Mucosa of rectum (tissue), 2 donors: ENCODE results near the gene AP3S1.
A peak's percentile ranks its signal among the peaks of the same experiment; 100 is the strongest.
"Not testable (repeated sequence)": the region's sequence is repeated elsewhere in the genome, so short reads cannot be mapped to it uniquely, and the experiment has no call there.

ENCODE experiments used
- H3K27ac ChIP-seq, 2 donors: one replicate each; pipeline ENCODE4 v1.7.0; 2013; ENCODE audit warnings: inconsistent platforms in 2 of 2, low read depth in 2 of 2, low read length in 2 of 2
- H3K27me3 ChIP-seq, 2 donors: one replicate each; pipeline ENCODE4 v1.7.0; 2013; ENCODE audit warnings: low read length in 2 of 2; ENCODE audit not compliant: control insufficient read depth in 2 of 2, insufficient read depth in 2 of 2
- H3K36me3 ChIP-seq, 2 donors: one replicate each; pipeline ENCODE4 v1.7.0; 2013; ENCODE audit warnings: low read length in 2 of 2; ENCODE audit not compliant: control insufficient read depth in 2 of 2, insufficient read depth in 2 of 2
- H3K4me1 ChIP-seq, 2 donors: one replicate each; pipeline ENCODE4 v1.7.0; 2013; ENCODE audit warnings: low read length in 2 of 2, mild to moderate bottlenecking in 1 of 2; ENCODE audit not compliant: control insufficient read depth in 2 of 2, insufficient read depth in 2 of 2
- H3K4me3 ChIP-seq, 2 donors: one replicate each; pipeline ENCODE4 v1.7.0; 2013; ENCODE audit warnings: low read length in 2 of 2
- H3K9ac ChIP-seq, 2 donors: one replicate each; pipeline ENCODE4 v1.7.0; 2013; ENCODE audit warnings: low read length in 2 of 2, low read depth in 1 of 2, mild to moderate bottlenecking in 1 of 2
- H3K9me3 ChIP-seq, 2 donors: one replicate each; pipeline ENCODE4 v1.7.0; 2013; ENCODE audit warnings: low read length in 2 of 2; ENCODE audit not compliant: control insufficient read depth in 2 of 2
- donor health status: healthy.
- donor health status: Normal muscosa, but diverticular disease.

AP3S1 gene

DNA sequence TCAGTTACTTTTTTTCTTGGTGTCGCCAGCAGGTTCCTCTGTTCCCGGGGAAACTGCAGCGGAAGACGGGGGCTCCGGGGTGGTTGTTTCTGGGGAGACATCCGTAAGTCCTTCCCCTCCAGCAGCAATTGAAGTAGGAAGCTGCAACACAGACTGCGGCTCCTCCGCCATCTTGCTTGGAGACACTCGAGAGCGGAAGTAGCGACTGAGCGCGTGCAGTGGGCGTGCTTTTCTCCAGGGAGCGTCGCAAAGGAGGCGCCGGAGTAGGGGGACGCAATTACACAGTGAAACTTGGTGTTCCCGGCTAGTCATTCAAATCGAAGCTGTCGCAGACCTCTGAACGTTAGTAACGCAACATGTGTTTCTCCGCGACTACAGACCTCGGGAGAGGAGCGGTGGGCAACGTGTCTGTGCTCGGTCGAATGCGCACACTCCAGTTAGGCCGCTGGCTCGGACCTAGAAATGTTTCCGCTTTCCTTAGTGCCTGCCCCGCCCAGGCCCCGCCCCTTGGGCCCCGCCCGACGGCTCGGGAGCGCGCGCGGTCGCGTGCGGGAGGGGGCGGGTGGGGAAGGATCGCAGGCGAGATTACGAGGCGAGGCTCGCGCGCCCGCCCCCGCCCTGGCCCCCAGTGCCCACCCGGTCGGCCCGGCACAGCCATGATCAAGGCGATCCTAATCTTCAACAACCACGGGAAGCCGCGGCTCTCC lies at the start of gene AP3S1, which contains the start of gene ATG12:
Gene AP3S1, plus strand, starts transcription at position 554 of the 707 bp plus-strand sequence. Its CDS starts 103 bp downstream, at position 657.
Gene ATG12, minus strand, starts transcription at position 184 of the 707 bp plus-strand sequence. Its CDS starts 13 bp downstream, at position 171.
- Histone ChIP-seq H3K36me3 (peaks cover 6 to 7% of the 10 kb centered on the region in 2 donors), H3K27ac (peak within 1 kb of the TSS; percentile 93 to 94), H3K4me3 (peak within 1 kb of the TSS; percentile 93), H3K4me1 (peaks cover 15 to 28% of the 10 kb centered on the region in 2 donors), H3K9me3 (no peaks in the 10 kb centered on the region), H3K27me3 (no peaks in the 10 kb centered on the region), H3K9ac (peak within 1 kb of the TSS; percentile 92)

DNA sequence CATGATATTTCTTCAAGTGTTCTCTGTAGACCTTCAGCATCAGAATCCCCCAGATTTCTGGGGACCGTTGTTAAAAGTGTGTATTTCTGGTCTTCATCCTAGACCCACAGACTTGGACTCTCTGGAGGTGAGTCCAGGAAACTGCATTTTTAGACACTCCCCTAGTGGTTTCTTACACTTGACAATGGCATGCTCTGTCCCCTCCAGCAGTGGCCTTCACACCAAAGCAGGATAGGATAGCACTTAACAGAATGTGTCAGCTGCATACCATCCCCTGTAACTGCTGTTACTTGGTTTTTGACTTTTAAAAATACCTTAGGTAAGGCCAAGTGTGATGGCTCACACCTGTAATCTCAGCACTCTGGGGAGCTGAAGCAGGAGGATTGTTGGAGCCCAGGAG lies 46.0 kb upstream of the AP3S1 start:
- Histone ChIP-seq H3K27ac (no peak overlapping the region), H3K9ac (no peak overlapping the region), H3K36me3 (no peaks in the 10 kb centered on the region), H3K4me3 (no peak overlapping the region), H3K4me1 (no peaks in the 10 kb centered on the region), H3K27me3 (peaks cover 3% of the 10 kb centered on the region in 2 donors), H3K9me3 (no peaks in the 10 kb centered on the region)

DNA sequence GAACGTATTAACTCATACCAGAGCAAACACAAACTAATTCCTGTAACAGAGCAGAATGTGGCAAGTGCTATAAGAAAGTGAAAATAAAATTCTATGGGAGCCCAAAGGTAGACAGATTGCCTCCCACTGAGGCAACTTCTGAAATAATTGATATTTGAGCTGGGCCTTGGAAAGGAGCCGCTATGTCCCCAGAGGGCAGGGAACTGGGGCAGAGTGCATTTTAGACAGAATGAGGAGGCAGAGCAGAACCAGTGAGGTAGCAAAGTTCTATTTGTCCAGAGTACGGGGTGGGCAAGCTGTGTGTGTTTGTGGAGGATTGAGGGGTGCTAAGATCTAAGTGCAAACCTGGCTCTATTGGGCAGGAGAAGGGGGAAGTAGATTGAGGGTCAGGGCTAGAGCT lies 45.1 kb upstream of the AP3S1 start:
- H3K9ac ChIP-seq, result no peak overlapping the region

GRCh38 chr5:115798252-115798651 lies 43.5 kb upstream of the AP3S1 start:
- no peaks in the 10 kb centered on the region for H3K4me1 ChIP-seq
- H3K27ac ChIP-seq, result no peak overlapping the region
- no peak overlapping the region for H3K9ac ChIP-seq
- no peaks in the 10 kb centered on the region for H3K9me3 ChIP-seq
- H3K27me3 ChIP-seq, result peaks cover 0 to 3% of the 10 kb centered on the region in 2 donors
- no peak overlapping the region for H3K4me3 ChIP-seq
- no peaks in the 10 kb centered on the region for H3K36me3 ChIP-seq

More for the DNA sequence above, 45.1 kb upstream of the AP3S1 start:
- Histone ChIP-seq H3K4me1 (no peaks in the 10 kb centered on the region), H3K4me3 (no peak overlapping the region), H3K27me3 (peaks cover 3% of the 10 kb centered on the region in 2 donors), H3K27ac (no peak overlapping the region), H3K36me3 (no peaks in the 10 kb centered on the region), H3K9me3 (no peaks in the 10 kb centered on the region)

- H3K4me3 ChIP-seq, result no peak overlapping the region
- H3K9ac ChIP-seq, result no peak overlapping the region
- no peaks in the 10 kb centered on the region for H3K4me1 ChIP-seq
- no peaks in the 10 kb centered on the region for H3K9me3 ChIP-seq
- peaks cover 0 to 3% of the 10 kb centered on the region in 2 donors for H3K27me3 ChIP-seq
- no peak overlapping the region for H3K27ac ChIP-seq
- H3K36me3 ChIP-seq, result no peaks in the 10 kb centered on the region
These were observed 41.6 kb upstream of the AP3S1 start for GRCh38 chr5:115800108-115800507.

DNA sequence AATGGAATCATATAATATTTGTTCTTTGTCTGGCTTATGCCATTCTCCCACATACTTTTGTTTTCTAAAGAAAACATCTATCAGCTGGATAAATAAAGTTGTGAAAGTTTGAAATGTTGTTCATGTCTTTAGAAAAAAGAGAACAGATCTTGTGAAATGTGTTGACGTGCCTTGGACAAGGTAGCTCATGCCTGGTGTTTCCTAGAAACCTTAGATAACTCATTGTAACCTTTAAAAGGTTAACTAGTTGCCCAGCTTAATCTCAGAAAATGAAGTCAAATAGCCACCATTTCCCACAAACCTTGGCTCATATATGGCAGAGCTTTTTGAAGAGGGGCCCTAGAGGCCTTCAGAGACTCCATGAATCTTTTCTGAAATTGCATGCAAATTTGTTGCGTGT lies 40.6 kb upstream of the AP3S1 start:
- Histone ChIP-seq H3K36me3 (no peaks in the 10 kb centered on the region), H3K27ac (no peak overlapping the region), H3K4me1 (no peaks in the 10 kb centered on the region)

DNA sequence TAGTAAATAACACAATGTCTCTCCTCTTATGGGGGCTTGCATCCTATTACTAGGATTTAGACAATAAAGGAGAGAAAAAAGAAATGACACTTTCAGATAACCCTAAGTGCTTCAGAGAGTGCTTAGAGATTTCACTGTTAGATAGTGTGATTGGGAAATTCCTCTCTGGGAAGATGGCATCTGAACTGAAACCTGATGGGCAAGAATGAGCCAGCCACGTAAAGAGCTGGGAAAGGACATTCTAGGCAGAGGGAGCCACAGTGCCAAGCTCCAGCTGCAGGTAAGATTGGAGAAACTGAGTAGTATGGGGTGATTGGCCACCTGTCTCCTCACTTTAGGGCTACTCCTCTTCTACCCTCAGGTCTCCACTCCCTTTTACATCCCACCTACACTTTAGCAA lies 39.8 kb upstream of the AP3S1 start:
- Histone ChIP-seq H3K4me1 (no peaks in the 10 kb centered on the region), H3K4me3 (no peak overlapping the region), H3K9me3 (no peaks in the 10 kb centered on the region), H3K27ac (no peak overlapping the region), H3K9ac (no peak overlapping the region), H3K27me3 (no peaks in the 10 kb centered on the region), H3K36me3 (no peaks in the 10 kb centered on the region)

More for the DNA sequence above, 40.6 kb upstream of the AP3S1 start:
- Histone ChIP-seq H3K27me3 (peaks cover 0 to 3% of the 10 kb centered on the region in 2 donors), H3K4me3 (no peak overlapping the region), H3K9ac (no peak overlapping the region), H3K9me3 (no peaks in the 10 kb centered on the region)

- Histone ChIP-seq H3K36me3 (no peaks in the 10 kb centered on the region), H3K27ac (no peak overlapping the region), H3K4me3 (no peak overlapping the region), H3K9me3 (no peaks in the 10 kb centered on the region), H3K27me3 (no peaks in the 10 kb centered on the region), H3K4me1 (no peaks in the 10 kb centered on the region), H3K9ac (no peak overlapping the region)
These were observed 34.6 kb upstream of the AP3S1 start for GRCh38 chr5:115806986-115807653.

DNA sequence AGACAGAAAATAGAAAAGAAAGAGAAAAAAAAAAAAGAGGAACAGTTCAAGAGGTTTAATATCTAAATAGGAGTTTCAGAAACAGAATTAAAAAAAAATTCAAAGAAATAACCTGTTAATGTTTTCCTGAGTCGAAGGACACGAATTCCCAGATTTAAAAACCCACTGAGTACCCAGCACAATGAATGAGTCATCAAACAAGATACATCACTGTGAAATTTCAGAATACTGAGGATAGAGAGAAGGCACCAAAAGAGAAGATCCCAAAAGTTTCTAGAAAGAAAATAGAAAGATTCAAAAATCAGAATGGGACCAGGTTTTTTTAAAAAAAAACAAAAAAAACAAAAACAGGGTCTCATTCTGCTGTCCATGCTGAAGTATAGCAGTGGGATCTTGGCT lies 34.1 kb upstream of the AP3S1 start:
- Histone ChIP-seq H3K36me3 (no peaks in the 10 kb centered on the region), H3K27me3 (no peaks in the 10 kb centered on the region), H3K27ac (no peak overlapping the region), H3K4me1 (no peaks in the 10 kb centered on the region), H3K9me3 (no peaks in the 10 kb centered on the region), H3K4me3 (no peak overlapping the region), H3K9ac (no peak overlapping the region)

- H3K9me3 ChIP-seq, H3K27ac ChIP-seq, H3K36me3 ChIP-seq, H3K4me1 ChIP-seq, H3K4me3 ChIP-seq, H3K9ac ChIP-seq, H3K27me3 ChIP-seq: not testable (repeated sequence)
These were observed 33.7 kb upstream of the AP3S1 start for GRCh38 chr5:115808066-115808465.
